Amygdala (tissue), 56 donors: ENCODE data around the gene AHI1.
"Not testable (repeated sequence)": the region's sequence is repeated elsewhere in the genome, so short reads cannot be mapped to it uniquely, and the experiment has no call there.

Experiments used
- DNase-seq, 56 donors: peaks; one replicate each; lab custom pipeline; 2025; lab: John Stamatoyannopoulos, UW

Gene AHI1

GRCh38 chr6:135506270-135506997, 8.9 kb upstream of the AHI1 start:
- no peak for DNase-seq

GRCh38 chr6:135505648-135506047, 8.1 kb upstream of the AHI1 start:
- DNase-seq = no peak

- no peak for DNase-seq
These were observed 7.7 kb upstream of the AHI1 start for GRCh38 chr6:135505222-135505621.

- no peak for DNase-seq
These were observed 7.2 kb upstream of the AHI1 start for GRCh38 chr6:135504734-135505133.

- DNase-seq = no peak
These were observed 6.3 kb upstream of the AHI1 start for GRCh38 chr6:135503703-135504475.

GRCh38 chr6:135499441-135500340, 2.2 kb upstream of the AHI1 start:
- no peak for DNase-seq

- DNase-seq = peak in 48 of 56 donors; percentile 1 to 67 (median 33)
These were observed 773 bp upstream of the AHI1 start for GRCh38 chr6:135498185-135498841.

GRCh38 chr6:135496800-135497411, 634 bp downstream of the AHI1 start:
- DNase-seq = no peak

- no peak for DNase-seq
These were observed 4.2 kb downstream of the AHI1 start for GRCh38 chr6:135493218-135493961.

GRCh38 chr6:135490381-135490780, 7.2 kb downstream of the AHI1 start:
- no peak for DNase-seq

GRCh38 chr6:135488023-135488422, 9.5 kb downstream of the AHI1 start:
- no peak for DNase-seq

- DNase-seq = not testable (repeated sequence)
These were observed 13.6 kb downstream of the AHI1 start for GRCh38 chr6:135483903-135484302.

- DNase-seq = no peak
These were observed 15.7 kb downstream of the AHI1 start for GRCh38 chr6:135481783-135482369.

- no peak for DNase-seq
These were observed 17.9 kb downstream of the AHI1 start for GRCh38 chr6:135479601-135480000.

- DNase-seq = no peak
These were observed 18.9 kb downstream of the AHI1 start for GRCh38 chr6:135478626-135479025.

GRCh38 chr6:135475292-135475886, 22.2 kb downstream of the AHI1 start:
- DNase-seq = no peak

- no peak for DNase-seq
These were observed 23.2 kb downstream of the AHI1 start for GRCh38 chr6:135474362-135474761.

GRCh38 chr6:135465903-135466302, 31.6 kb downstream of the AHI1 start:
- no peak for DNase-seq
